PFSK-1 (cell line): Measurements from ENCODE around the gene EMSY.

Source experiments
- POLR2AphosphoS5 ChIP-seq: IDR thresholded peaks from 2 replicates; pipeline ENCODE4 v1.6.1; 2012; ENCODE audit warnings: low read depth, mild to moderate bottlenecking, control low read depth, low read length, moderate library complexity
- TAF1 ChIP-seq: IDR thresholded peaks from 2 replicates; pipeline ENCODE4 v1.6.1; 2012; ENCODE audit warnings: low read length, control low read depth, borderline replicate concordance; ENCODE audit not compliant: insufficient read depth
- TF ChIP-seq, protein P1 (sequence below), 2 experiments: IDR thresholded peaks; 2 replicates each; pipeline versions ENCODE4 v1.6.1 to v1.8.0; 2011 to 2012; ENCODE audit warnings: low read depth in 2 of 2, low read length in 2 of 2, control low read depth in 1 of 2, inconsistent platforms in 1 of 2, mild to moderate bottlenecking in 1 of 2, moderate library complexity in 1 of 2; ENCODE audit not compliant: insufficient read depth in 1 of 2

GRCh38 chr11:76599041-76600013, 154.5 kb downstream of the EMSY start:
- TF ChIP-seq POLR2AphosphoS5: no peak
- TF ChIP-seq, protein P1, sequence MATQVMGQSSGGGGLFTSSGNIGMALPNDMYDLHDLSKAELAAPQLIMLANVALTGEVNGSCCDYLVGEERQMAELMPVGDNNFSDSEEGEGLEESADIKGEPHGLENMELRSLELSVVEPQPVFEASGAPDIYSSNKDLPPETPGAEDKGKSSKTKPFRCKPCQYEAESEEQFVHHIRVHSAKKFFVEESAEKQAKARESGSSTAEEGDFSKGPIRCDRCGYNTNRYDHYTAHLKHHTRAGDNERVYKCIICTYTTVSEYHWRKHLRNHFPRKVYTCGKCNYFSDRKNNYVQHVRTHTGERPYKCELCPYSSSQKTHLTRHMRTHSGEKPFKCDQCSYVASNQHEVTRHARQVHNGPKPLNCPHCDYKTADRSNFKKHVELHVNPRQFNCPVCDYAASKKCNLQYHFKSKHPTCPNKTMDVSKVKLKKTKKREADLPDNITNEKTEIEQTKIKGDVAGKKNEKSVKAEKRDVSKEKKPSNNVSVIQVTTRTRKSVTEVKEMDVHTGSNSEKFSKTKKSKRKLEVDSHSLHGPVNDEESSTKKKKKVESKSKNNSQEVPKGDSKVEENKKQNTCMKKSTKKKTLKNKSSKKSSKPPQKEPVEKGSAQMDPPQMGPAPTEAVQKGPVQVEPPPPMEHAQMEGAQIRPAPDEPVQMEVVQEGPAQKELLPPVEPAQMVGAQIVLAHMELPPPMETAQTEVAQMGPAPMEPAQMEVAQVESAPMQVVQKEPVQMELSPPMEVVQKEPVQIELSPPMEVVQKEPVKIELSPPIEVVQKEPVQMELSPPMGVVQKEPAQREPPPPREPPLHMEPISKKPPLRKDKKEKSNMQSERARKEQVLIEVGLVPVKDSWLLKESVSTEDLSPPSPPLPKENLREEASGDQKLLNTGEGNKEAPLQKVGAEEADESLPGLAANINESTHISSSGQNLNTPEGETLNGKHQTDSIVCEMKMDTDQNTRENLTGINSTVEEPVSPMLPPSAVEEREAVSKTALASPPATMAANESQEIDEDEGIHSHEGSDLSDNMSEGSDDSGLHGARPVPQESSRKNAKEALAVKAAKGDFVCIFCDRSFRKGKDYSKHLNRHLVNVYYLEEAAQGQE (IDR thresholded peaks at IDR 0.05; ENCODE audit: insufficient read depth in 1 of 2, low read depth in 2 of 2, low read length in 2 of 2): no peak
- TF ChIP-seq TAF1: no peak
